SHP77 (cell line): ENCODE data around the gene PBRM1.
"Not testable (repeated sequence)": the region's sequence is repeated elsewhere in the genome, so short reads cannot be mapped to it uniquely, and the experiment has no call there.

Experiments
- DNase-seq, 2 experiments: peaks; one replicate each; lab custom pipeline; 2025; lab: John Stamatoyannopoulos, UW

PBRM1 gene

DNA sequence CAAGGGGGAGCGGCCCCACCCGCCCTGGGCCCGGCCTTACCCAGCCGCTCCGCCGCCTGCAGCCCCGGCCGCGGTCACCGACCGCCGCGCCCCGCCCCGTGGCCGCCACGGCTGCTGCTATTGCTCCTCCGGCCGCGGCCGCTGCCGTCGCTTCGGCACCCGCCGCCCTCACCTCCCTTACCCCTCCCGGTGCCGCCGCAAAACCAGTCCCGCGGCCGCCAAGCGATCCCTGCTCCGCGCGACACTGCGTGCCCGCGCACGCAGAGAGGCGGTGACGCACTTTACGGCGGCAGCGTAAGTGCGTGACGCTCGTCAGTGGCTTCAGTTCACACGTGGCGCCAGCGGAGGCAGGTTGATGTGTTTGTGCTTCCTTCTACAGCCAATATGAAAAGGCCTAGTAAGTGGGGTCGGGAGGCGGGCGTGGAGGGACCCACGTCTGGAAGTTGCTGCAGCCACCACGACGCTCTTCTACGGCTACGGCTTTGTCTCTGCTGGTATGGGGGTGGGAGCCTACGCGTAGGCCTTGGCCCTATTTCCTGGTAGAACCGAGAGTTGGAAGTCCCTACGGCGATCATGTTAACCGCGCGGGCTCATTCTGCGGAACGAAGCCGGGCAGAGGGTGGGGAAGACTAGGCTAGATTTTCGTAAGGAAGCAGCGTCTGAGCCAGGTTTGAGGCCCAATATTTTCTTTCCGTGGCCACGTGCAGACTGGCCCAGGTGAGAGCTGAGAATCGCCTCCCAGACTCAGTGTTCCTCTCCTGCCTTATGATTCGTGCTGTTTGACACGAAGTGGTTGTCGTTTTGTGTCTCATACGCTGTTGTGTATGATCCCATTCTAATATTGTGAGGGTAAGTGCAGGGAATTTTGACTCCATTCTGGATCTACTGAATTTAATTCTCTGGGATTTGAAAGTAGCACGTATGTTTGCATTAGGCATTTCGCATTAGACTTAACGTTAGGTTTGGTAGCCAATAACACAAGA, at the start of gene PBRM1, which contains the start of gene GNL3:
PBRM1 (minus strand) TSS at position 205 of the 983 bp plus-strand sequence.
GNL3 (plus strand) TSS at position 324 of the 983 bp plus-strand sequence; CDS start at position 385, 61 bp downstream.
- DNase-seq: peak; percentile 89 to 94

- DNase-seq: no peak
These were observed 47.7 kb upstream of the PBRM1 start for GRCh38 chr3:52733256-52733891.

DNA sequence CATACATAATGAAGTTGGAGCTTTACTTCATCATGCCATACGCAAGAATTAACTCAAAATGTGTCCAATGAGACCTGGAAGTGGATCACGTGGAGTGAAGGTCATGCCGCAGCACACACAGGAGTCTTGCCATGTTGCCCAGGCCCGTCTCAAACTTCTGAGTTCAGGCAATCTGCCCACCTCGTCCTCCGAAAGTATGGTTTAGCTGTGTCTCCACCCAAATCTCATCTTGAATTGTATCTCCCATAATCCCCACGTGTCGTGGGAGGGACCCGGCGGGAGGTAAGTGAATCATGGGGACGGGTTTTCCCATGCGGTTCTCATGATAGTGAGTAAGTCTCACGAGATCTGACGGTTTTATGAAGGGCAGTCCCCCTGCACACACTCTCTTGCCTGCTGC, 45.9 kb upstream of the PBRM1 start:
- DNase-seq: no peak

DNA sequence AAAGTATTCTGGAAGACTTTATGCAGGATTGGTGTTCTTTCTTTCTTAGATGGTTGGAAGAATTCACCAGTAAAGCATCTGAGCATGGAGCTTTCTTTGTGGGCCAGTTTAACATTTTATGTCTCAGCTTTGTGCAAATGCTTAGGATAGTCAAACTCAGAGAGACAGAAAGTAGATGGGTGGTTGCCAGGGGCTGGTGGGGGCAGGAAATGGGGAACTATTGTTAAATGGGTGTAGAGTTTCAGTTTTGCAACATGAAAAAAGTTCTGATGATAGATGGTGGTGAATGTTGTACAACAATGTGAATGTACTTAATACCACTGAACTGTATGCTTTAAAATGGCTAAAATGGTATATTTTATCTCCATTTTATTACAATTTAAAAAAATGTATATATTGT, 45.0 kb upstream of the PBRM1 start:
- DNase-seq: no peak

DNA sequence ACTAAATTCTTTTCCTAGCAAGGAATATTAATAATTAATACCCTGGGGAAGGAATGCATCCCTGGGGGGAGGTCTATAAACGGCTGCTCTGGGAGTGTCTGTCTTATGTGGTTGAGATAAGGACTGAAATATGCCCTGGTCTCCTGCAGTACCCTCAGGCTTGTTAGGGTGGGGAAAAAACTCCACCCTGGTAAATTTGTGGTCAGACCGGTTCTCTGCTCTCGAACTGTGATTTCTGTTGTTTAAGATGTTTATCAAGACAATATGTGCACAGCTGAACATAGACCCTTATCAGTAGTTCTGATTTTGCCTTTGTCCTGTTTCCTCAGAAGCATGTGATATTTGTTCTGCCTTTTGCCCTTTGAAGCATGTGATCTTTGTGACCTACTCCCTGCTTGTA, 43.0 kb upstream of the PBRM1 start:
- DNase-seq: not testable (repeated sequence)

DNA sequence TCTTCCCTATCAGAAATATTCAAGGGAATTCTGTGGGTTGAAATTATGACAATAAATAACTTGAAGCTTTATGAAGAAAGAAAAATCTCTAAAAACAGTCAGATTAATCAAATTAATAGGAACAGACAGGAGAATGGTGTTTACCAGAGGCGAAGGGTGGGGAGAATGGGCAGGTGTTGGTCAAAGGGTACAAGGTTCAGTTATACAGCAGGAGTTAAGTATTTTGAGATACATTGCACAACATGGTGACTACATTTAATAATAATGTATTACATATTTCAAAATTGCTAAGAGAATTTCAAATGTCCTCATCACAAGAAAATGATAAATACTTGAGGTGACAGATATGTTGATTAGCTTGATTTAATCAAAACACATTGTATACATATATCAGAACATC, 38.8 kb upstream of the PBRM1 start:
- no peak for DNase-seq

DNA sequence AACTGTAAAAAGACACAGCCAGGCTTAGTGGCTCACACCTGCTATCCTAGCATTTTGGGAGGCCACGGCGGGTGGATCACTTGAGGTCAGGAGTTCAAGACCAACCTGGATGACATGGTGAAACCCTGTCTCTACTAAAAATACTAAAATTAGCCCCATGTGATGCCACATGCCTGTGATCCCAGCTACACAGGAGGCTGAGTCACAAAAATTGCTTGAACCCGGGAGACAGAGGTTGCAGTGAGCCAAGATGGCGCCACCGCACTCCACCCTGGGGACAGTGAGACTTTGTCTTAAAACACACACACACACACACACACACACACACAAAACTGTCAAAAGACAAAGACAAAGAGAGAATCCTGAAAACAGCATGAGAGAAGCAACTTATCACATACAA, 38.2 kb upstream of the PBRM1 start:
- DNase-seq: no peak

DNA sequence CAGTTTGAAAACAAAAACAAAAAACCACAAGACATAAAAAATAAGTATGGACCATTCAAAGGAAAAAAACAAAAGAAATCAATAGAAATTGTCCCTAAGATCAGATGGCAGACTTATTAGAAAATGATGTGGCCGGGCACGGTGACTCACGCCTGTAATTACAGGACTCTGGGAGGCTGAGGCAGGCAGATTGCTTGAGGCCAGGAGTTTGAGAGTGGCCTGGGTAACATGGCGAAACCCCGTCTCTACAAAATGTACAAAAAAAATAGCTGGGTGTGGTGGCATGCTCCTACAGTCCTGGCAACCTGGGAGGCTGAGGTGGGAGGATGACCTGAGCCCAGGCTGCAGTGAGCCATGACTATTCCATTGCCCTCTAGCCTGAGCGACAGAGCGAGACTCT, 36.8 kb upstream of the PBRM1 start:
- no peak for DNase-seq

DNA sequence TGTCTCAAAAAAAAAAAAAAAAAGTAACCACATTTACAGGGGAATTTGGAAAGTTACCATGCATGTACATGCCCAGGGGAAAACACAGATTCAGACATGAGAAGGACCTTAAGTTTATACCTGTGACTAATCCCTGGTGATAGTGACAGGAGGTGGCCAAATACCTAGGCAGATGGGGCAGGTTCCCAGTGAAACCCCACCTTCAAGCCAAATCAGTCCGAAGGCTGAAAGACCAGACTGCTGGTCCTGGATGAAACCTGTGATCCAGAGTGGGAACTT, 36.0 kb upstream of the PBRM1 start:
- no peak for DNase-seq

- no peak for DNase-seq
These were observed 35.5 kb upstream of the PBRM1 start for GRCh38 chr3:52721002-52721729.

GRCh38 chr3:52719618-52720017, 33.9 kb upstream of the PBRM1 start:
- DNase-seq: no peak

- DNase-seq: no peak
These were observed 30.1 kb upstream of the PBRM1 start for GRCh38 chr3:52715714-52716305.

DNA sequence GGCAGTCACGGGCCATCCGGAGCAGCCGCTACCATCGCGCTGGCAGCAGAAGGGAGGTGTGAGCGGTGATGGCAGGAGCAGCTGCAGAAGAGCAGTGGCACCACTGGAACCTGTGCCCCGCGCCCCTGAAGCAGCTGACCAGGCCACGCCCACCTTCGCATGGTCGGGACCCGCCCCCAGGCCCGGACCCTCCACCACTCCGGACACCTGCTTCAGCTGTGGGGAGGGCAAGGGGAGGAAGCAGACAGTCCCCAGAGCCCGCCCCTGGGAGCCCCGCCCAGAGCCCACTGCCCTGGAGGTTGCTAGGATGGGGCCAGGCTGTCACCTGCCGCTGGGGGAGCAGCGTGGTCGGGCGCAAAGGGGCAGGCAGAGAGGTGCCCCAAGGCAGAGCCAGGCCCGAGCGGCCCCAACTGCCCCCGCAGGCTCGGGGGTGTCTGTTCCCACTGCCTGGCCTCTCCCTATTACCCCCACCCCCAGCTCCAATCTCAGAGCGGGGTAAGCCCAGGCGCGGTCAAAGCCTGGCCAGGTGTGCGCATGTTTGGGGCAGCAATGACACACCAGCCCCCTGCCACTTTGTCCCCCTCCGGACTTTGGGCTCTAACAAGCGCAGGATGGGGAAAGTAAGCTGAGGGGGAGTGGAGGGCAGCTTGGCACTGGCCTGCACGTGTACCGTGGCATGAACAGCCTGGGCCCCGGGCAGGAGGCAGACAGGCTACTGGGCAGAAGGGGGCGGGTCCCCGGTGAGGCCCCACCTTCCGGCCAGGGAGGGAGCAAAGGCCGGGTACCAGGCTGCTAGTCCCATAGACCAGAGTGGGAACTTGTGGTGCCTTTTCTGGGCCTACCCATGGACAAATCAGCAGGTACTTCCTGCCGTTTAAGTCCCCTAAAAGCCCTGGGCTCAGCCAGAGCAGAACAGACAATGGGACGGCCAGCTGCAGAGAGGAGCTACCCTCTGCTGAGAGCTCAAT, 28.9 kb upstream of the PBRM1 start:
- DNase-seq: no peak

GRCh38 chr3:52712291-52713212, 26.8 kb upstream of the PBRM1 start:
- DNase-seq: no peak

DNA sequence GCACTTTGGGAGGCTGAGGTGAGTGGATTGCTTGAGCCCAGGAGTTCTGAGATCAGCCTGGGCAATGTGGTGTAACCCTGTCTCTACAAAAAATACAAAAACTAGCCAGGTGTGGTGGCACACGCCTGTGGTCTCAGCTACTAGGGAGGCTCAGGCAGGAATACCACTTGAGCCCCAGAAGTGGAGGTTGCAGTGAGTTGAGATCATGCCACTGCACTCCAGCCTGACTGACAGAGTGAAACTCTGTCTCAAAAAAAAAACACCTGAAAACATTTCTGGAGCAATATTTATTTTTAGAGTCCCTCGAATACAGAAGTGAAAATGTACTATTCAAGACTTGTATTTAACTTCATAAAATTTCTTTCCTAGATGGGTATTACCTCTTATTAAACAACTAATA, 24.8 kb upstream of the PBRM1 start:
- DNase-seq: no peak

GRCh38 chr3:52707585-52707984, 21.9 kb upstream of the PBRM1 start:
- no peak for DNase-seq

- peak; percentile 76 to 82 for DNase-seq
These were observed 20.3 kb upstream of the PBRM1 start, which contains the start of the genes GLT8D1 and SPCS1 for GRCh38 chr3:52705688-52706686. Gene GLT8D1 (minus strand): TSS chr3:52705791. CDS start chr3:52700460, 5,331 bp downstream. Gene SPCS1 (plus strand): TSS chr3:52706106. CDS start chr3:52706247, 141 bp downstream.

GRCh38 chr3:52705438-52705687, 19.6 kb upstream of the PBRM1 start:
- DNase-seq: no peak
